ENCODE measurements around the gene CNPY1. TPM values are rescaled to one million over a fixed set of nuclear protein-coding genes. Genes with fewer than 3 reads are reported as not detected.

The CNPY1 gene
- total RNA-seq, 2 donors from 2014 or later: not detected

- ATAC-seq (replicated peaks): no peak
- no peaks in the 10 kb centered on the region for H3K9me3 Mint-ChIP-seq
- H3K4me3 Mint-ChIP-seq: no peak overlapping the region
- no peaks in the 10 kb centered on the region for H3K36me3 Mint-ChIP-seq (ENCODE audit: low read depth)
- peaks cover 18% of the 10 kb centered on the region for H3K27me3 Mint-ChIP-seq
- no peaks in the 10 kb centered on the region for H3K4me1 Mint-ChIP-seq
- no peak overlapping the region for H3K27ac Mint-ChIP-seq
Observed at GRCh38 chr7:155557778-155558177, 11.4 kb upstream of the CNPY1 start.

- ATAC-seq (replicated peaks): no peak
- Mint-ChIP-seq H3K36me3 (ENCODE audit: low read depth) (no peaks in the 10 kb centered on the region), H3K27me3 (peaks cover 22% of the 10 kb centered on the region), H3K9me3 (no peaks in the 10 kb centered on the region), H3K4me3 (no peak overlapping the region), H3K4me1 (no peaks in the 10 kb centered on the region), H3K27ac (no peak overlapping the region)
Observed at GRCh38 chr7:155556763-155557162, 10.4 kb upstream of the CNPY1 start.

GRCh38 chr7:155555116-155555695, 8.8 kb upstream of the CNPY1 start:
- H3K4me1 Mint-ChIP-seq: no peaks in the 10 kb centered on the region
- no peaks in the 10 kb centered on the region for H3K36me3 Mint-ChIP-seq (ENCODE audit: low read depth)
- H3K27me3 Mint-ChIP-seq: peaks cover 18% of the 10 kb centered on the region
- H3K4me3 Mint-ChIP-seq: no peak overlapping the region
- H3K27ac Mint-ChIP-seq: no peak overlapping the region
- no peak for ATAC-seq (replicated peaks)
- H3K9me3 Mint-ChIP-seq: no peaks in the 10 kb centered on the region

GRCh38 chr7:155553871-155554270, 7.5 kb upstream of the CNPY1 start:
- Mint-ChIP-seq H3K4me1 (no peaks in the 10 kb centered on the region), H3K36me3 (ENCODE audit: low read depth) (no peaks in the 10 kb centered on the region), H3K27me3 (peaks cover 15% of the 10 kb centered on the region), H3K27ac (no peak overlapping the region), H3K9me3 (no peaks in the 10 kb centered on the region), H3K4me3 (no peak overlapping the region)
- no peak for ATAC-seq (replicated peaks)

GRCh38 chr7:155551785-155552611, 5.6 kb upstream of the CNPY1 start:
- H3K36me3 Mint-ChIP-seq (ENCODE audit: low read depth): no peaks in the 10 kb centered on the region
- H3K27me3 Mint-ChIP-seq: peaks cover 9% of the 10 kb centered on the region
- H3K27ac Mint-ChIP-seq: no peak overlapping the region
- no peak overlapping the region for H3K4me3 Mint-ChIP-seq
- H3K9me3 Mint-ChIP-seq: no peaks in the 10 kb centered on the region
- no peak for ATAC-seq (replicated peaks)
- no peaks in the 10 kb centered on the region for H3K4me1 Mint-ChIP-seq

GRCh38 chr7:155550916-155551315, 4.6 kb upstream of the CNPY1 start:
- Mint-ChIP-seq H3K36me3 (ENCODE audit: low read depth) (no peaks in the 10 kb centered on the region), H3K27ac (no peak overlapping the region), H3K27me3 (peaks cover 9% of the 10 kb centered on the region), H3K4me3 (no peak overlapping the region), H3K4me1 (no peaks in the 10 kb centered on the region), H3K9me3 (no peaks in the 10 kb centered on the region)
- ATAC-seq (replicated peaks): no peak

- no peak for ATAC-seq (replicated peaks)
- peaks cover 6% of the 10 kb centered on the region for H3K27me3 Mint-ChIP-seq
- H3K27ac Mint-ChIP-seq: no peak overlapping the region
- H3K9me3 Mint-ChIP-seq: no peaks in the 10 kb centered on the region
- H3K36me3 Mint-ChIP-seq (ENCODE audit: low read depth): no peaks in the 10 kb centered on the region
- no peak overlapping the region for H3K4me3 Mint-ChIP-seq
- no peaks in the 10 kb centered on the region for H3K4me1 Mint-ChIP-seq
Observed at GRCh38 chr7:155549226-155549625, 2.9 kb upstream of the CNPY1 start.

GRCh38 chr7:155547161-155547791, 917 bp upstream of the CNPY1 start:
- Mint-ChIP-seq H3K27ac (no peak overlapping the region), H3K36me3 (ENCODE audit: low read depth) (no peaks in the 10 kb centered on the region), H3K4me3 (no peak overlapping the region), H3K9me3 (no peaks in the 10 kb centered on the region), H3K4me1 (no peaks in the 10 kb centered on the region), H3K27me3 (peaks cover 5% of the 10 kb centered on the region)
- no peak for ATAC-seq (replicated peaks)

- Mint-ChIP-seq H3K9me3 (no peaks in the 10 kb centered on the region), H3K27ac (no peak overlapping the region), H3K36me3 (ENCODE audit: low read depth) (no peaks in the 10 kb centered on the region), H3K4me1 (no peaks in the 10 kb centered on the region), H3K4me3 (no peak overlapping the region), H3K27me3 (peaks cover 7% of the 10 kb centered on the region)
- ATAC-seq (replicated peaks): no peak
Observed at GRCh38 chr7:155545348-155545747, 1.0 kb downstream of the CNPY1 start.

- H3K27ac Mint-ChIP-seq: no peak overlapping the region
- no peak overlapping the region for H3K4me3 Mint-ChIP-seq
- H3K27me3 Mint-ChIP-seq: peaks cover 9% of the 10 kb centered on the region
- ATAC-seq (replicated peaks): no peak
- H3K9me3 Mint-ChIP-seq: no peaks in the 10 kb centered on the region
- H3K4me1 Mint-ChIP-seq: no peaks in the 10 kb centered on the region
- no peaks in the 10 kb centered on the region for H3K36me3 Mint-ChIP-seq (ENCODE audit: low read depth)
Observed at GRCh38 chr7:155544485-155544884, 1.9 kb downstream of the CNPY1 start.

- no peaks in the 10 kb centered on the region for H3K9me3 Mint-ChIP-seq
- H3K36me3 Mint-ChIP-seq (ENCODE audit: low read depth): no peaks in the 10 kb centered on the region
- ATAC-seq (replicated peaks): no peak
- no peak overlapping the region for H3K4me3 Mint-ChIP-seq
- H3K4me1 Mint-ChIP-seq: no peaks in the 10 kb centered on the region
- peaks cover 11% of the 10 kb centered on the region for H3K27me3 Mint-ChIP-seq
- H3K27ac Mint-ChIP-seq: no peak overlapping the region
Observed at GRCh38 chr7:155543926-155544325, 2.4 kb downstream of the CNPY1 start.

GRCh38 chr7:155543011-155543876, 3.1 kb downstream of the CNPY1 start:
- peaks cover 11% of the 10 kb centered on the region for H3K27me3 Mint-ChIP-seq
- no peaks in the 10 kb centered on the region for H3K9me3 Mint-ChIP-seq
- no peaks in the 10 kb centered on the region for H3K36me3 Mint-ChIP-seq (ENCODE audit: low read depth)
- ATAC-seq (replicated peaks): no peak
- no peaks in the 10 kb centered on the region for H3K4me1 Mint-ChIP-seq
- no peak overlapping the region for H3K4me3 Mint-ChIP-seq
- no peak overlapping the region for H3K27ac Mint-ChIP-seq

GRCh38 chr7:155541986-155542675, 4.2 kb downstream of the CNPY1 start:
- peaks cover 12% of the 10 kb centered on the region for H3K27me3 Mint-ChIP-seq
- H3K4me1 Mint-ChIP-seq: no peaks in the 10 kb centered on the region
- ATAC-seq (replicated peaks): no peak
- H3K4me3 Mint-ChIP-seq: no peak overlapping the region
- no peaks in the 10 kb centered on the region for H3K9me3 Mint-ChIP-seq
- H3K27ac Mint-ChIP-seq: no peak overlapping the region
- H3K36me3 Mint-ChIP-seq (ENCODE audit: low read depth): no peaks in the 10 kb centered on the region

GRCh38 chr7:155540553-155540952, 5.8 kb downstream of the CNPY1 start:
- no peak for ATAC-seq (replicated peaks)
- Mint-ChIP-seq H3K9me3 (no peaks in the 10 kb centered on the region), H3K36me3 (ENCODE audit: low read depth) (no peaks in the 10 kb centered on the region), H3K4me3 (no peak overlapping the region), H3K4me1 (no peaks in the 10 kb centered on the region), H3K27ac (no peak overlapping the region), H3K27me3 (peaks cover 25% of the 10 kb centered on the region)
